HG03575 (cell line): ENCODE data around the gene KBTBD13.

Experiments
- ATAC-seq: cut with Tn5 transposase; IDR thresholded peaks from one replicate; pipeline ENCODE4 v1.9.1; 2021; ENCODE audit not compliant: unreplicated experiment, insufficient number of reproducible peaks, low FRiP score; ENCODE audit errors: extremely low read depth

The KBTBD13 gene

DNA sequence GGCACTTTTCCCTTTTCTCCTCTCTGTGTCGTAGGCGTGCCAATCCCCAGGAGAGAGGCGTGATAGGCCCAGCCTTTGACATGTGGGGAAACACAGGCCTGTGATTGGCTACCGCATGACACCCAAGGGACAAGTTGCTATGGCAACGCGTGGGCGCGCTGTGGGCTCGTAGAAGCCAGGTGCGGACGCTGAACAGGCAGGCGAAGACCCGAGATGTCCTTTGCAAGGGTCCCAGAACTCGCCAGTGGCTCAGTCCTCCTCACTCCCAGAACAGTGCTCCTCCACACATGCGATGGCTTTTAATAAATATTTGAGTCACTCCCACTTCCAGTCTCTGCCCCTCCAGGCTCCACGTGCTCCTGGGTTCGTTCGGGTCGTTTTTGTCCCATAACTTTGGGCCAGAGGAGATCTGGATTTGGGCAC is 27.1 kb upstream of the KBTBD13 start:
- no peak for ATAC-seq

DNA sequence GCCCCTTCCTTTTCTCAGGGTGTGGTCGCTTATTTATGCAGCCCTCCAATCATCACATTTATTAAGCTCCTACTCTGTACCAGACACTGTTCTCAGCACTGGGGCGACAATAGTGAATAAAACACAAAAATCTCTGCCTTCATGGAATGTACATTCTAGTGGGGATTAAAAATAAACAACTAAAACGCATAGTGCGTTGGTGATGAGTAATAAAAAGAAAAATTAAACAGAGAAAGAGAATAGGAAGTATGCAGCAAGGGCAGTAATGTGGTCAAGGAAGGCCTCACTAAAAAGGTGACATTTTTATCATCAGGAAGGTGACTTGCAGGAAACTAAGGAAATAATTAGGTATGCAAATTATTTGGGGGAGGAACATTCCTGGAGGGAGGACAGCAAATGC is 26.3 kb upstream of the KBTBD13 start:
- ATAC-seq: no peak

DNA sequence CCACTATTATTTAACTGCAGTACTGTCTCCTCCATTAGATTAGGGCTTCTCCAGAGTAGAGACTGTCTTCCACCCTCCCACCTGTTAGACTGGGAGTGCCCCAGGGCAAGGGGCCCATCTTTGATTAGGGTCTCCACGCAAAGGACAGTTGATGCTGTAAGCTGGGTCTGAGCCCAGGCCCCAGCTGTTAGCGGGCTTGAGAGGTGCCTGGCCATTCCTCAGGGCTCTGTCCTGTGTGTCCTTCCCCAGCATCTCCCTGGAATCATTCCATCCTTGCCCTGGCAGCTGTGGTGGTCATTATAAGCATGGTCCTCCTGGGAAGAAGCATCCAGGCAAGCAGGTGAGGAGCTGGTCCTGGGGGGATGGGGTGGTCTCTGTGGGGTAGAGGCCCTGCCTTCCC is 25.3 kb upstream of the KBTBD13 start:
- no peak for ATAC-seq

- ATAC-seq: no peak
Observed at GRCh38 chr15:65052956-65053355, 23.6 kb upstream of the KBTBD13 start.

DNA sequence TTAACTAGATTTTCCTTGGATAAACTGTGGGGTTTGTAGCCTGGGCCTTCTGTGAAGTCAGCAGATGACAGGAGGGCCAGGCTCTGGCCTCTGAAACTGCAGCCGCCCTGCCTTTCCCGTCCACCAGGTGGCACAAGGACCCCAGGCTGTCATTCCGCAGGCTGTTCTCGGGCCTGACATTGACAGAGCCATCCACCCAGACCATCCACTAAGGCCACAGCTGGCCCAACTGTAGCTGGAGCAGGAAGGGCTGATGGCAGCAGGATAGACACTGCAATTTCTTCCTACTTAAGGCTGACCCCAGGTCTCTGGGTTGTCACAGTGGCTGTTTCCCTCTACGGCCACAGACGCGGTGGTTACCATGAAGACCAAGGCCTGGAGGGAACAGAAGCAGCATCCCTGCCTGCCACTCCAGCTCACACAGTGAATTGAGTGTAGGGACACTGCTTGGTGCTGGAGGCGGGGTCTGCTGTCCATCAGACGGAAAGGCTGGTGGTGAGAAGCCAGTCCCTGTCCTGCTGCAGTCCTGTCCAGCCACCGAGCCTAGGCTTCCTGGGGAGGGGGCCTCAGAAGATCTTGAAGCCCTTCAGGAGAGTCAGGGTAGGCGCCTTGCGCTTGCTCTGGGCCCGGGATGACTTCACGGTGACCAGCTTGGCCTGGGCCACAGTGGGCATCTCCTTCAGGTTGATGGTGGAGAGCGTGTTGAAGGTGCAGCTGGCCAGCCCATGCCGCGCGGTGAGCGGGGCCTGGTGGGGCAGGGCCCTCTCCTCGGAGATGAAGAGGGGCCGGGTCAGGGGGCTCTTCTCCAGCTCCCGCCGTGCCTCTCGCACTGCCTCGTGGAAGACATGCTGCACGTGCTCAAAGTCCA is 22.0 kb upstream of the KBTBD13 start:
- ATAC-seq: no peak

DNA sequence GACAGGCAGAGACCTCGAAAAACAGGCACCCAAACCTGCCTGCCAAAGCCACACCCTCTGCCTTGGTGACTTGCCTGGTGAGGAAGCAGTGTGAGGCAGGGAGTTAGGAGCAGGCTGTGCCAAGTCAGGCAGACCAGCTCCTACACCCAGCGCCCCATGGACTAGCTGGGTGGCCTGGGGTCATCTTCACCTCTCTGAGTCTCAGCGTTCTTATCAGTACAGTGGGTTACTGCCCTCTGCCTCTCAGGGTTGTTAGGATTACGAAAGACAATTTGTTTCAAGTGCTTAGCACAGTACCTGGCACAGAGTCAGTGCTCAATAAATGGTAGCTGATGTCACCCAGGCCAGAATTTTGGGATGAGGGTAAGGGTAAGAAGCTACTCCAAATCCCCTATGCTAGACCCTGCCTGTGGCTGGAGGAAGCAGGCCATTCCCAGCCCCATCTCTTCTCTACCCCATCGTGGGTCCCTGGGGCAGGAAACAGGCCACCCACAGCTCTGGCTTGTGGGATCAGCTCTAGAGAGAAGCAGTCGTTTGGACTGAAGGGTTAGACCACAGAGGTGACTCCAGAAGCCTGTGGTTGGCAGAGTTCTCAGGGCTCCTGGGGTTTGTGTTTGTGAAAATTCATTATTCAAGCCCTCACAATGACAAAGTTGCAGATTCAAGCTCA is 21.2 kb upstream of the KBTBD13 start:
- no peak for ATAC-seq

- no peak for ATAC-seq
Observed at GRCh38 chr15:65056106-65056505, 20.4 kb upstream of the KBTBD13 start.

GRCh38 chr15:65056868-65057548 is 19.5 kb upstream of the KBTBD13 start:
- ATAC-seq: no peak

DNA sequence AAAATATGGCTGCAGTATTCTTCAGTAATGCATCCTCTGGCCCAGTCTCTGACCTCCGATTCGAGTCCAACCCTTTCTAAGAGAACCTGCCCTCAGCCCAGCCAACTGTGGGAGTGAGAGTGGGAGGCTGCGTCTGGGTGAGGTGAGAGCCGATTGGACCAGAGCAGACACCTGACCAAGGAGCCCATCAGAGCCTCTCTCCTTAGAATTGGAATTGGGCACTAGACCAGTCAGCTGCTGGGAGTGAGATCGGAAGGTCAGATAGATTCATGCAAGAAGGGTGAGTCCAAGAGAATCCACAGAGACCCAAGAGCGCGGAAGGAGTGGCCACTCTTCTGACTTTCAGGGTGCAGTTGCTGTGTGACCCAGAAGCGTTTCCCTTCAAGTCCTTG is 19.0 kb upstream of the KBTBD13 start:
- no peak for ATAC-seq

DNA sequence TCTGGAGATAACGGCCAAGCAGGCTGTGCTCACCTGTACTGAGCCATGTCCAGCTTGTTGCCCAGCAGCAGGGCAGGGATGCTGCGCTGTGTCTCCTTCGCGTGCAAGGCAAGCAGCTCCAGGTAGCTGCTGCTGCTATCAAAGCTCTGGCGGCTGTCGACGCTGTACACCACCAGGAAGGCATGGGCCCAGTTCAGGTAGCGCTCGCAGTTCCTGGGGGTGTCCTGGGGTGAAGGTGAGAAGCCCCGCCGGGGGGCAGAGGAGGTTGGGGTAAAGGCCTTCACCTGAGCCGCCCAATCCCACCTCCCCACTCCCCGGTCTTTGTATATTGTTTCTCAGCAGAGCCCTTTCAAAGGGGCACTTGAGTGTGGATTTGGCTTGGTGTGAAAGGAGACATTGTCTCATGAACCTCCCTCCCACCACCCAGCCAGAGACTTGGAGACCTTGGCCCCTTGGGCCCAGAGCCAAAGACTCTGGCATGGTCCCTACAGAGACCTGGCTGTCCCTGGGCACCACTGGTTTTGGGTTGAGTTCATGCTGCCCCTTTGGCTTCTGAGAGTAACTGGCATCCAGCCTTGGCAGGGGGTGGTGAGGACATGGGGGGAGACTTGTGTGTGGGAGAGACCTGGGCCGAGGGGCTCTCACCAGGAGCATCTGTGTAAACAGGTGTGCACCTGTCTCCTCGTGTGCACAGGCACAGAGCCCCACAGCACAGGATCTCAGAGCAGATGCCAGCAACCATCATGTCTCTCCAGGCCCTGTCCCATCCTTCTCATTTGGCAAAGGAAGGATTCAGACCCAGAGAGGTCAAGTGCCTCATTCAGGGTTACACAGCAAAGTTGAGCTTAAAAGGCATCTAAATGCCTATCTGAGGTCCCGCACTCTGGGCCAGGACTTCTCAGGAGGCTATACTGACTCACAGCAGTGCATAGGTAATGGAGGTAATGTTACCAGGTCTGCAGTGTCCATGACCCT is 17.9 kb upstream of the KBTBD13 start:
- no peak for ATAC-seq

DNA sequence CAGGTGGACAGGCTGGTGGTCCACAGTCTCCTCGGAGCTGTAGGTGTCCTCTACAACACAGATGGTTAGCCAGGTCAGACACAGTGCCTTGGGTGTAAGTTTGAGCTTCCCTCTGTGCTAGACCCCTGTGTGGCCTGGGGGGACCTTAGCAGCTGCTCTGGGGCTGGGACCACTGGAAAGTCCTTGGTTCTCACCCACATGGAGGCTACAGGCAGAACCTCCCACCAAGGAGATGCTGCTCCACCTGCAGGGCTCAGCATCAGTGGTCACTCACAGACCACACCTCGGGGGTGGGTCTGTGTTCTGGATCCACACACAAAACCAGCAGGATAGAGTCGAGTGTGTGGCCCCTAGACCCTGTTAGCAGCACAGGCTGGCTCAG is 17.2 kb upstream of the KBTBD13 start:
- ATAC-seq: no peak

GRCh38 chr15:65059931-65060596 is 16.5 kb upstream of the KBTBD13 start:
- ATAC-seq: no peak

DNA sequence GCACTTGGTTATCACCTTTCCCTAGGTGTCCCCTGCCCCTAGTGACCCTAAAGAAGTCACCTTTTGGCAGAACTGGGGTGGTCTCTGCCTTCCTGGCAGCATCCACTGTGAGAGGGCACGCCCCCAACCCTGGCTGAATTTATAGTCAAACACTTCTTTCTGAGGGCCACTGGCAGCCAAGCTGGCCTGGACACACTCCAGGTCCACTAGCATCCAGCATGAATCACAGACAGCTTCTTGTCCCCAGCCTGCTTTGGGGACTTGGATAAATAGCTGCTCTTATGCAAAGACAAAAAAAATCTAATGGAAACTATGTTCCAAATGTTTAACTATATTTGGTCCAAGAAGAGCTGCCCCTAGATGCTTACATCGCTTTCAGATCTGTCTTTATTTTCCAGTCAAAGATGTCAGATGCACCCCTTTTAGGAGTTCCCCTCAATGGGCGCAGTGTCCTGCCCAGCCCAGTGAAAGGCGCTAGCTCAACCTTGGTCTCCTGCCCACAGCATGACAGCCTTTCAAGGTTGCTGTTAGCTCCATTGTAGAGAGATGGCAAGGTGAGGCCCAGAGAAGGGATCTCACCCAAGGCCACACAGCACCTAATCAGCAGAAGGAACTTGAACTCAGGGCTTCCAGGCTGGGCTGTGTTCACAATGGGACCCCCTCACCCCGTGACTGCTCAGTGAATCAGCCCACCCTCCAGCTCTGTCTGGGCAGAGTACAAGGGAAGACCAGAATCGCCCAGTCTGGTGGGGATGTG is 15.7 kb upstream of the KBTBD13 start:
- no peak for ATAC-seq

- ATAC-seq: no peak
Observed at GRCh38 chr15:65062061-65062460, 14.5 kb upstream of the KBTBD13 start.

DNA sequence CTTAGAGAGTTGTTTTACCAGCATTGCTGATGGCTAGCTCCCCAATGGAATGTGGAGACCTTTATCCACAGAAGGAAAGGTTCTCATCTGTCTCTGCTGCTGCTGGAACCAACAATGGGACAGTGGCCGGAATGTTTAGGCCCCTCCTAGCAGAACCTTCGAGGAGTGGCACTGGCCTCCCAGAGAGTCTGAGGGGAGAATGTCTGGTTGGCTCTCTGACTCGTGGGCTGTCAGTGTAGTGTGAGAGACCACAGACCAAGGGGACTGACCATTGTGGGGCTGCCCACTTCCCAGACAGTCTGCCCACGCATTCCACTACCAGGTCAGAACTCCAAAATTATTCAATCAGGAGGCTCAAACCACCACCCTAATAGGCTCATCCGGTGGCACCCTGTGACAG is 13.8 kb upstream of the KBTBD13 start:
- no peak for ATAC-seq

DNA sequence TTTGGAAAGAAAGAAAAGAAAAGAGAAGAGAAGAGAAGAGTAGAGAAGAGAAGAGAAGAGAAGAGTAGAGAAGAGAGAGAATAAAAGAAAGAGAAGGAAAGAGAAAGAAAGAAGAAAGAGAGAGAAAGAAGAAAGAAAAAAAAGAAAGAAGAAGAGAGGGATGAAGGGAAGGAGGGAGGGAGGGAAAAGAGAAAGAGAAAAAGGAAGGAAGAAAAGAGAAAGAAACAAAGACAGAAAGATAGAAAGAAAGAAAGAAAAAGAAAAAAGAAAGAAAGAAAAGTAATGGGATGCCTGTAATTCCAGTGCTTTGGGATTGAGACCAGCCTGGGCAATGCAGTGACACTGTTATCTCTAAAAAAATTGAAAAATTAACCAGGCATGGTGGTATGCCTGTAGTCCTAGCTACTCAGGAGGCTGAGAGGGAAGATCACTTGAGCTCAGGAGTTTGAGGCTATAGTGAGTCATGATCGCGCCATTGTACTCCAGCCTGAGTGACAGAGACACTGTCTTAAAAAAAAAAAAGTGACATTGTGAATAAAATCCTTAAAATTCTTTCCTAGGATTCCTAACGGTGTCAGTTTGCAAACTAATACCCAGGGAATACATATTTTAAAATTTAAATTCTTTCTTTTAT is 10.4 kb upstream of the KBTBD13 start:
- ATAC-seq: no peak

DNA sequence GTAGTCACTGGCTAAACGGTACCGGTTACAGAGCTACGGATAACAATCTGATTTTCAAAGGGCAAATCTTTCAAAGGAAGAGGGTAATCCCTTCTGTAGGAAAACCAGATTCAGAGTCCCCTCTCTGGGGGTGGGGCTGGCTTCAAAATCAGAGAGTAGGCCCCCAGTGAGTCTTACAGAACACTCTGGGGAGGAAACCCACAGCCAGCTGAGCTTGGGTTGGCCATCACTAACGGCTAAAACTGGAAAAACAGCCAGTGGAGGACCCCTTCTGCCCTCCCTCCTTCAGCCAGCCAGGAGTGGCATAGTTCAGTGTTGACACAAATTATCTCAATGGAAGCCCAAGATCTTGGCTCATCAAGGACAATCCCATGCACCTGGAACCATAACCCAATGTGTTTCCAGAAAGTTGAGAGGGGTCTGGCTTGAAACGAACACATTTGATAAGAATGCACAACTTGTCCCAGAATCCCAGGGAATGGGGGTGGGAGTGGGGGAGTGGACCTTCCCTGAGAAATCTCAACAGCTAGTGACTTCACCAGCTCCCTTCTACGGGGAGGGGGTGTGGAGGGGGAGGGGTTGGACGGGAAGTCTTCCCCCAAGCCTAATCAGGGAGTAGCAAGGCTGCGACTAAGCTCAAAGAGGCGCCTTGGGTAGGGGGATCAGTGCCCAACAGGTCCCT is 9.8 kb upstream of the KBTBD13 start:
- ATAC-seq: no peak
